Activated naive CD4-positive, alpha-beta T cell treated with anti-CD3 and anti-CD28 coated beads, Interleukin-2, amount 50 U/mL, for 24 hours (primary cell): ENCODE data around the gene VGLL3.
"Not testable (repeated sequence)": the region's sequence is repeated elsewhere in the genome, so short reads cannot be mapped to it uniquely, and the experiment has no call there.

ENCODE experiments used
- H3K27ac Mint-ChIP-seq: one replicate; pipeline ENCODE4 v1.8.0; 2021; ENCODE audit warnings: mild to moderate bottlenecking, mixed read lengths
- H3K27me3 Mint-ChIP-seq: one replicate; pipeline ENCODE4 v1.8.0; 2021; ENCODE audit warnings: mixed read lengths
- H3K36me3 Mint-ChIP-seq: one replicate; pipeline ENCODE4 v1.8.0; 2021; ENCODE audit warnings: mixed read lengths
- H3K4me1 Mint-ChIP-seq: one replicate; pipeline ENCODE4 v1.8.0; 2021; ENCODE audit warnings: mixed read lengths
- H3K4me3 Mint-ChIP-seq: one replicate; pipeline ENCODE4 v1.8.0; 2021; ENCODE audit warnings: mild to moderate bottlenecking, mixed read lengths
- H3K9me3 Mint-ChIP-seq: one replicate; pipeline ENCODE4 v1.8.0; 2021; ENCODE audit warnings: mixed read lengths

The VGLL3 gene

DNA sequence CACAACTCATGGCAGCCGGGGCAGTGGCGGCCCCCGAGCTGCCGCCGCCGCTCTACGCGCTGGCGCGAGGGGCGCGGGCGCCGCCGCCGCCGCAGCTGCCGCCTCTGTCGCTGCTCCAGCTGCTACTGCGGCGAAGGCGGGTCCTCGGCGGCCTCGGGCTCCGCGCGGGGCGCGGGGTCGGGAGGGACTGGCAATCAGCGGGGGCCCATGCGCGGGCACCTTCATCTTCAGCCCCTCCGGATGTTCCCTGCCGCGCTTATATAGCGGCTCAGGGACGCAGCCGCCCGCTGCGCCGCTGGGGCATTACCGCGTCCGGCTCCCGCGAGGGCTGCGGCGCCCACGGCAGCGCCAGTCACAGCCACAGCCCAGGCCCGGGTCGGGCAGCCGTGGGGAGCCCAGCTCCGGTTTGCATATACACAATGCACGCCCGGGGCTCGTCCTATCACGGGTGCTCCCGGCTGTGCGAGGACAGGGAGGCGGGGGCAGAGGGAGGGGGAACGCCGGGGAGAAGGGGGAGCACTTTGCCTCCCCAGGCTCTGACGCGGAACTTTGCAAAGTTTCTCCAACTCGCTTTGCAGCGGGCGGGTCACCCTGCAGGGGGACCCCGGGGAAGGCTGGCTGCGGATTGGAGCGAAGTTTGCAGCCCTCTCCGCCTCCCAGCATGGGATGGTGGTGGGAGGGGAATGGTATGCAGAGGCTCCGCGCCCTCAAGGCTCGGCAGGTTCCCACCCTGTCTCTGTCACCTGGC is at the start of gene VGLL3:
Gene VGLL3 (minus strand): TSS at position 416 of the 748 bp plus-strand sequence. CDS start 406 bp downstream, at position 10.
- Mint-ChIP-seq H3K4me3 (no peak within 1 kb of the TSS), H3K27ac (no peak within 1 kb of the TSS), H3K9me3 (peaks cover 8% of the 10 kb centered on the region), H3K4me1 (no peaks in the 10 kb centered on the region), H3K36me3 (no peaks in the 10 kb centered on the region), H3K27me3 (peaks cover 18% of the 10 kb centered on the region)

DNA sequence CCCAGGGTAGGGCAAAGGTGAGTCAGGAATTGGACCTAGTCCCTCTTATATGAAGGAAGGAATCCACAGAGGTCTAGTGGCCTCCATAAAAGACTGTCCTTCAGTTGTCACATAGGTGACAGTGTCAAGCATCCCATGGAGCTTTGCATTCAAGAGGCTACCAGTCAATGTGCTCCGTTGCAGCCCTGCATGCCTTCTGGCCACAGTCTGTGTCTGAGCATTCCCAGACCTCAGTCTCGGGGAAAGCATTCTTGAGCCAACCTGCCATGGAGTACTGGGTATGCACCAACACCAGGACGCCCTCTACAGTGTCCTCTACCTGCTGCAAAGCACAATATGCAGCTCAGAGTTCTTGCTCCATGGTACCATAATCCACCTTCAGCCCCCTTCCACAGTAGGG is 46.7 kb upstream of the VGLL3 start:
- Mint-ChIP-seq H3K9me3 (peaks cover 4% of the 10 kb centered on the region), H3K27ac (no peak overlapping the region), H3K4me1 (no peaks in the 10 kb centered on the region), H3K36me3 (no peaks in the 10 kb centered on the region), H3K4me3 (no peak overlapping the region), H3K27me3 (no peaks in the 10 kb centered on the region)

DNA sequence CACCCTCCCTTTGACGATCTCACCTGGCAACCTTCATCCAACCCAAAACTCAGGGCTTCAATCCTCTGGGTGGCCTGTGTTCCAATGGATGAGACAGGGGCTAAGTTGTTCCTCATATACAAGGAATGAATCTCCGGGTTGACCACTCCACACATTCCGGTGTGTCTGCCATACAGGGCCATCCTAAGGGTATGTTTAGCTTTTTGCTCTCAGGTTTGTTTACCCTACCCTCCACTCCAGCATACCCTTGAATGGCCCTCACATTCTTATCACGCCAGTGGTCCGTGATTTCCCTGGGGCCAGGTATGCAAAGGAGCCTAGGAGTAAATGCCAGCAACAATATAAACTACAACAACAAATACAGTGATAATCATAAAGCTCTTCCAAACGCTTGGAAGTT is 45.7 kb upstream of the VGLL3 start:
- no peaks in the 10 kb centered on the region for H3K36me3 Mint-ChIP-seq
- no peaks in the 10 kb centered on the region for H3K4me1 Mint-ChIP-seq
- H3K27ac Mint-ChIP-seq: no peak overlapping the region
- no peaks in the 10 kb centered on the region for H3K27me3 Mint-ChIP-seq
- H3K4me3 Mint-ChIP-seq: no peak overlapping the region
- H3K9me3 Mint-ChIP-seq: peaks cover 5% of the 10 kb centered on the region

DNA sequence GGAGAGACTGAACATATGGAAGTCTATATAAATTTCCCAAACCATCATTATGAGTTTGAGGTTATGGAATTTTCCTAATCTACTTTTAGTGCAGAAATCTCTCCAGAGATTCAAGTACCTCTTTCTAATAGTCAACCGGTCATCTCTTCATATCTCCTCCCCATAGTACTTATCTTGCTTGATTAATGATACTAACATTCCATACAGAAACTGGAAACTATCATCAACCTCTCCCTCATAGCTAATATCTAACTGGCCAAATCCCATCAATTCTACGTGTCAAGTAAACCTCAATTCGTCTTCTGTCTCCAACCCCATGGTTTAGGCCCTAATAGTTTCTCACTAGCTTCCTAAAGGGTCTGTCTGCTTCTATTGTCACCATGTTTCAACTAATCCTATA is 44.4 kb upstream of the VGLL3 start:
- Mint-ChIP-seq H3K36me3 (no peaks in the 10 kb centered on the region), H3K4me3 (no peak overlapping the region), H3K27me3 (no peaks in the 10 kb centered on the region), H3K4me1 (no peaks in the 10 kb centered on the region), H3K27ac (no peak overlapping the region), H3K9me3 (peaks cover 5% of the 10 kb centered on the region)

- peaks cover 5% of the 10 kb centered on the region for H3K9me3 Mint-ChIP-seq
- no peaks in the 10 kb centered on the region for H3K27me3 Mint-ChIP-seq
- H3K4me1 Mint-ChIP-seq: no peaks in the 10 kb centered on the region
- H3K36me3 Mint-ChIP-seq: no peaks in the 10 kb centered on the region
- H3K4me3 Mint-ChIP-seq: no peak overlapping the region
- H3K27ac Mint-ChIP-seq: no peak overlapping the region
Observed at GRCh38 chr3:87033205-87033604, 42.3 kb upstream of the VGLL3 start.

- Mint-ChIP-seq H3K4me3 (no peak overlapping the region), H3K36me3 (no peaks in the 10 kb centered on the region), H3K9me3 (peaks cover 10% of the 10 kb centered on the region), H3K27ac (no peak overlapping the region), H3K4me1 (no peaks in the 10 kb centered on the region), H3K27me3 (no peaks in the 10 kb centered on the region)
Observed at GRCh38 chr3:87025661-87026645, 35.0 kb upstream of the VGLL3 start.

- not testable (repeated sequence) for H3K9me3 Mint-ChIP-seq, H3K4me1 Mint-ChIP-seq, H3K27me3 Mint-ChIP-seq, H3K4me3 Mint-ChIP-seq, H3K27ac Mint-ChIP-seq, H3K36me3 Mint-ChIP-seq
Observed at GRCh38 chr3:87017370-87017769, 26.4 kb upstream of the VGLL3 start.

DNA sequence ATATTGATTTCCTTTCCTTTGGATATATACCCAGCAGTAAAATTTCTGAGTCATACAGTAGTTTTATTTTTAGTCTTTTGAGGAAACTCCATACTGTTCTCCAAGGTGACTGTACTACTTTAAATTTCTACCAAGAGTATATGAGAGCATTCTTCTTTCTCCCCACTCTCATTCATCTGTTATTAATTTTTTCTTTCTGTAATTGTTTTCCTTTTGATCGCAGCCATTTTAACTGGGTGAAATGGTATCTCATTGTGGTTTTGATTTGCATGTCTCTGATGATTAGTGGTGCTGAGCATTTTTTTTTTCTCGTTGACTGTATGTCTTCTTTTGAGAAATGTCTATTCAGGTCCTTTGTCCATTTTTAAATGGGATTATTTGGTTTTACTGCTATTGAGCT is 18.3 kb upstream of the VGLL3 start:
- no peak overlapping the region for H3K27ac Mint-ChIP-seq
- no peak overlapping the region for H3K4me3 Mint-ChIP-seq
- H3K36me3 Mint-ChIP-seq: no peaks in the 10 kb centered on the region
- no peaks in the 10 kb centered on the region for H3K27me3 Mint-ChIP-seq
- no peaks in the 10 kb centered on the region for H3K4me1 Mint-ChIP-seq
- H3K9me3 Mint-ChIP-seq: peaks cover 10% of the 10 kb centered on the region

GRCh38 chr3:87006844-87007439 is 16.0 kb upstream of the VGLL3 start:
- Mint-ChIP-seq H3K36me3 (no peaks in the 10 kb centered on the region), H3K4me1 (no peaks in the 10 kb centered on the region), H3K27ac (no peak overlapping the region), H3K27me3 (no peaks in the 10 kb centered on the region), H3K4me3 (no peak overlapping the region), H3K9me3 (peaks cover 10% of the 10 kb centered on the region)

DNA sequence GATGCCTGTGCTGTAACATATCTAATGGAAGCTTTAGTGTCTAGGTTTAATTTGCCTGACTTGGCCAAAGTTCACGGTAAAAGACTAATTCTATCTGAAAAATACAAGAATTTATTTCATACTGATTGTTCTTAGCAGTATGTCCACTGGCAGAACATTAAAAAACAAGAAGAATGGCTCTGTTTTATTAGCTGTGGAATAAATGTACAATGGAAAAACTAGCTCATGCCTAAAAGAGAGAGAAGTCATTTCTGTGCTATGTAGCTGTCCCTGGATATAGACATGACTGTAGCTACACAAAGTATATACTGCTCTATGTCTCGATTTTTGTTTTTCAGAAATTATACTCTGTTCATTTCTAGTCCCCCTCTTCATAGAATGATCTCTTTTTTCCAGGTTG is 13.9 kb upstream of the VGLL3 start:
- H3K4me3 Mint-ChIP-seq: no peak overlapping the region
- H3K27ac Mint-ChIP-seq: no peak overlapping the region
- no peaks in the 10 kb centered on the region for H3K27me3 Mint-ChIP-seq
- no peaks in the 10 kb centered on the region for H3K36me3 Mint-ChIP-seq
- H3K4me1 Mint-ChIP-seq: no peaks in the 10 kb centered on the region
- peaks cover 5% of the 10 kb centered on the region for H3K9me3 Mint-ChIP-seq

- no peak overlapping the region for H3K4me3 Mint-ChIP-seq
- no peaks in the 10 kb centered on the region for H3K4me1 Mint-ChIP-seq
- no peaks in the 10 kb centered on the region for H3K9me3 Mint-ChIP-seq
- no peak overlapping the region for H3K27ac Mint-ChIP-seq
- H3K36me3 Mint-ChIP-seq: no peaks in the 10 kb centered on the region
- no peaks in the 10 kb centered on the region for H3K27me3 Mint-ChIP-seq
Observed at GRCh38 chr3:87002346-87002745, 11.4 kb upstream of the VGLL3 start.

DNA sequence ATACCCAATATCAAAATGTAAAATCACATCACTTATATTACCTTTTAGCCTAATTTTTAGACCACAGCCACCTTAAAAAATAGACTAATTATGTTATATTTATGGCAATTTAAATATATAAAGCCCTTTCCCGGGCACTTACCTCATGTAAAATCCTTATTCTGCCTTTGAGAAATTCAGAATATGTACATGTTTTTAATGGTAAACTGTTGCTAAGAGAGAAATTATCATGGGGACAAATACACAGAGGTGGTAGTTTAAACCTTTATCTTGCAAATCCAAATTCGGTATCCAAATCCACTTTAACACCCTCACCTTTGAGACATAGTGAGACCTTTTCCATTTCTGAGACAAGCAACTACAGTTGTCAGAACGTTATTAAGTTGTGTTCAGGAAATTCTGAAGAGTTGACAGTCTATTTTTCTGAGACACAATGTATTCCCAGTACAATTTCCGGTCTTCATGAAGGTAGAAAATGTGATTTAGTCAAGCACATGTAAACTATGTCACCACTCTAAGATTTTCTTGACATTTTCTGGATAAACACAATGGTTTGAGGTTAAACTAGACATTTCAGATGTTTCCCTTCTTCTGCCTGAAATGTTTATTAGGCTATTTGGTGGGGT is 10.6 kb upstream of the VGLL3 start:
- no peaks in the 10 kb centered on the region for H3K36me3 Mint-ChIP-seq
- H3K9me3 Mint-ChIP-seq: no peaks in the 10 kb centered on the region
- H3K27me3 Mint-ChIP-seq: no peaks in the 10 kb centered on the region
- H3K4me1 Mint-ChIP-seq: no peaks in the 10 kb centered on the region
- no peak overlapping the region for H3K4me3 Mint-ChIP-seq
- no peak overlapping the region for H3K27ac Mint-ChIP-seq

DNA sequence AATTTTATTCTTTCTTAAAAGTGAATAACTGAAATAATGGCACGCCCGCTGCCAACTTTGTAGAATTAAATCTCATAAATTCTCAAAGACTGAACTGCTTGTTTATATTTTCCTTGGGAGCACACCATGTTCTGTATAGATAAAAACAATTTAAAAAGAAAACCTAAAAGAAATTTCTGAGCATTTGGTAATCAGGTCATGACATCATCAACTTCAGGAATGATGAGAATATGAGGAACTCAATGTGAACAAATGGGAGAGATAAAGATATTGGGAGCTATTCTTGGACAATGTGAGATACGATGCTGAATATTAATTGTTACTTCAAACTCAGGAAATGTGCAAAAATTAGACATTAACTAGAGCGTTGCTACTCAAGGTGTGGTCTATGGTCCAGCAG is 10.0 kb upstream of the VGLL3 start:
- H3K36me3 Mint-ChIP-seq: no peaks in the 10 kb centered on the region
- H3K27ac Mint-ChIP-seq: no peak overlapping the region
- no peaks in the 10 kb centered on the region for H3K4me1 Mint-ChIP-seq
- H3K9me3 Mint-ChIP-seq: no peaks in the 10 kb centered on the region
- no peak overlapping the region for H3K4me3 Mint-ChIP-seq
- peaks cover 4% of the 10 kb centered on the region for H3K27me3 Mint-ChIP-seq

DNA sequence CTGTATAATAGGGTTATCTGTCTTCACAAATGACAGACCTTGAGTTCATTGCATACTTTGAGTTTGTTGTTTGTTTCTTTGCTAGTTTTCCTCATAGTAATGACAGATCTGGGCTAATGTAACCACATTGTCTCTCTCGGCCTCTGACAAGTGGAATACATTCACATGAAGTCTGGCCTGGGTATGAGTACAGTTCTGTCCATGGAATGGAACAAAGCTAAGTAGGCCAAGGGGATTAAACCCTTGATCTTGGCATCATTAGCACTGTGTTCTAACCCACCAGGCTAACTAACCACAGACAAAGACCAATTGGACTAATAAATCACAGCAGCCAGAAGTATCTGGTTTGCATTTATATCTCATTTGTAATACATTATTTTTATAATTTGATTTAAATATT is 7.6 kb upstream of the VGLL3 start:
- Mint-ChIP-seq H3K27me3 (peaks cover 4% of the 10 kb centered on the region), H3K4me3 (no peak overlapping the region)

GRCh38 chr3:86996261-86996955 is 5.5 kb upstream of the VGLL3 start:
- Mint-ChIP-seq H3K27me3 (peaks cover 7% of the 10 kb centered on the region), H3K27ac (no peak overlapping the region), H3K4me3 (no peak overlapping the region), H3K4me1 (no peaks in the 10 kb centered on the region), H3K9me3 (peaks cover 8% of the 10 kb centered on the region), H3K36me3 (no peaks in the 10 kb centered on the region)

More for the DNA sequence above, 7.6 kb upstream of the VGLL3 start:
- Mint-ChIP-seq H3K27ac (no peak overlapping the region), H3K9me3 (peaks cover 7% of the 10 kb centered on the region), H3K4me1 (no peaks in the 10 kb centered on the region), H3K36me3 (no peaks in the 10 kb centered on the region)
